GM23338 (cell line): ENCODE data around the gene LSM3. TPM values are rescaled to one million over a fixed set of nuclear protein-coding genes. Genes with fewer than 3 reads are reported as not detected.

Experiments
- ATAC-seq: fragments of 200-7000 bp; cut with Tn5 transposase; 3 replicates; pipeline ENCODE4 v1.9.1; 2020
- DNase-seq: peaks from one replicate; pipeline ENCODE4 v3.0.0-alpha.2; 2015; ENCODE audit warnings: low spot score
- H2AFZ ChIP-seq: fragments of 200-600 bp; sonication (generic); 2 replicates; pipeline ENCODE4 v1.8.0; 2016; ENCODE audit warnings: antibody characterized with exemption, mild to moderate bottlenecking, moderate library complexity
- H3F3A ChIP-seq: fragments of 200-600 bp; sonication (generic); replicated peaks from 2 replicates; pipeline ENCODE4 v1.8.0; 2017; ENCODE audit warnings: antibody characterized with exemption, mixed run types, low read depth
- H3K27ac ChIP-seq: fragments of 200-600 bp; sonication (generic); 2 replicates; pipeline ENCODE4 v1.6.1; 2016; ENCODE audit warnings: low read depth
- H3K27me3 ChIP-seq: fragments of 200-600 bp; sonication (generic); 2 replicates; pipeline ENCODE4 v1.8.0; 2016; ENCODE audit warnings: mild to moderate bottlenecking, mixed run types, moderate library complexity; ENCODE audit not compliant: insufficient read depth
- H3K36me3 ChIP-seq: fragments of 200-600 bp; sonication (generic); 2 replicates; pipeline ENCODE4 v1.8.0; 2016; ENCODE audit warnings: mild to moderate bottlenecking; ENCODE audit not compliant: insufficient read depth
- H3K4me1 ChIP-seq: fragments of 200-600 bp; sonication (generic); 2 replicates; pipeline ENCODE4 v1.8.0; 2016; ENCODE audit warnings: mild to moderate bottlenecking, moderate library complexity; ENCODE audit not compliant: insufficient read depth
- H3K4me2 ChIP-seq: fragments of 200-600 bp; sonication (generic); 2 replicates; pipeline ENCODE4 v1.7.1; 2017; ENCODE audit warnings: mixed run types
- H3K4me3 ChIP-seq: fragments of 200-600 bp; sonication (generic); 2 replicates; pipeline ENCODE4 v1.6.1; 2016; ENCODE audit warnings: mixed run types
- H3K79me2 ChIP-seq: fragments of 200-600 bp; sonication (generic); replicated peaks from 2 replicates; pipeline ENCODE4 v1.8.0; 2017; ENCODE audit warnings: mild to moderate bottlenecking; ENCODE audit not compliant: insufficient read depth
- H3K9me2 ChIP-seq: fragments of 200-600 bp; sonication (generic); 2 replicates; pipeline ENCODE4 v1.8.0; 2017; ENCODE audit not compliant: insufficient read depth
- H4K20me1 ChIP-seq: fragments of 200-600 bp; sonication (generic); replicated peaks from 2 replicates; pipeline ENCODE4 v1.8.0; 2017; ENCODE audit warnings: mild to moderate bottlenecking; ENCODE audit not compliant: insufficient read depth
- H3K27ac Mint-ChIP-seq: 2 replicates; pipeline ENCODE4 v1.8.0; 2020; ENCODE audit warnings: inconsistent platforms, mild to moderate bottlenecking, moderate library complexity, mixed read lengths
- H3K27me3 Mint-ChIP-seq: 3 replicates; pipeline ENCODE4 v1.8.0; 2022; ENCODE audit warnings: low read depth, mild to moderate bottlenecking, moderate library complexity, mixed read lengths, inconsistent platforms; ENCODE audit not compliant: insufficient read depth, poor library complexity
- H3K36me3 Mint-ChIP-seq: 3 replicates; pipeline ENCODE4 v1.8.0; 2021; ENCODE audit warnings: low read depth, mild to moderate bottlenecking, inconsistent platforms, moderate library complexity, mixed read lengths
- H3K4me1 Mint-ChIP-seq: 3 replicates; pipeline ENCODE4 v1.8.0; 2020; ENCODE audit warnings: mild to moderate bottlenecking, inconsistent platforms, mixed read lengths
- H3K4me3 Mint-ChIP-seq: 3 replicates; pipeline ENCODE4 v1.8.0; 2021; ENCODE audit warnings: moderate library complexity, mild to moderate bottlenecking, inconsistent platforms, mixed read lengths
- H3K9me3 Mint-ChIP-seq: 3 replicates; pipeline ENCODE4 v1.8.0; 2020; ENCODE audit warnings: moderate library complexity, mild to moderate bottlenecking, inconsistent platforms, mixed read lengths
- CTCF ChIP-seq, 2 experiments: fragments of 200-600 bp in 1 of 2; sonication (generic) in 1 of 2; conservative IDR thresholded peaks; 2 replicates each; pipeline versions ENCODE4 v1.5.1 to v1.6.1; 2016 to 2017; ENCODE audit warnings: antibody characterized with exemption in 2 of 2, low read depth in 2 of 2, mild to moderate bottlenecking in 2 of 2, moderate library complexity in 1 of 2
- ETS1 ChIP-seq: IDR thresholded peaks from 2 replicates; pipeline ENCODE4 v1.6.1; 2016; ENCODE audit warnings: antibody characterized with exemption
- EZH2 ChIP-seq: fragments of 200-600 bp; sonication (generic); IDR thresholded peaks from one replicate; pipeline ENCODE4 v1.8.0; 2017; ENCODE audit warnings: antibody characterized with exemption, mild to moderate bottlenecking, low read depth; ENCODE audit not compliant: unreplicated experiment
- EZH2phosphoT487 ChIP-seq: fragments of 200-600 bp; sonication (generic); IDR thresholded peaks from one replicate; pipeline ENCODE4 v1.8.1; 2018; ENCODE audit warnings: antibody characterized with exemption; ENCODE audit not compliant: unreplicated experiment
- JUNB ChIP-seq: IDR thresholded peaks from one replicate; pipeline ENCODE4 v1.6.1; 2016; ENCODE audit warnings: antibody characterized with exemption; ENCODE audit not compliant: unreplicated experiment
- NANOG ChIP-seq: IDR thresholded peaks from 2 replicates; pipeline ENCODE4 v1.6.1; 2016; ENCODE audit warnings: antibody characterized with exemption, borderline replicate concordance
- POLR2AphosphoS5 ChIP-seq: IDR thresholded peaks from 2 replicates; pipeline ENCODE4 v1.6.1; 2016; ENCODE audit warnings: antibody characterized with exemption, low read depth
- REST ChIP-seq: IDR thresholded peaks from one replicate; pipeline ENCODE4 v1.6.1; 2018; ENCODE audit warnings: antibody characterized with exemption; ENCODE audit not compliant: unreplicated experiment
- STAT1 ChIP-seq: IDR thresholded peaks from one replicate; pipeline ENCODE4 v1.6.1; 2016; ENCODE audit warnings: antibody characterized with exemption; ENCODE audit not compliant: unreplicated experiment
- ZNF331 ChIP-seq: fragments of 250-450 bp; sonication (Bioruptor Pico); IDR thresholded peaks from 2 replicates; pipeline ENCODE4 v1.5.0; 2020; ENCODE audit warnings: low read depth, mild to moderate bottlenecking, moderate library complexity
- polyA plus RNA-seq: library from polyadenylated mRNA; unstranded; fragments of >200 nt; fragmentation: Nextera tagmentation; extraction: Ambion mirVana; gene quantifications from 2 replicates; pipeline ENCODE4 v1.2.1, GENCODE V29; 2016
- total RNA-seq: library from RNA; depleted of rRNA; stranded (reverse); fragments of >200 nt; shearing (Covaris generic); gene quantifications from 2 replicates; pipeline ENCODE4 v1.2.3, GENCODE V29; 2014

LSM3 gene
- total and polyA plus RNA-seq, 2 experiments from 2014 or later, result 20.1 to 71.5 TPM

- Histone ChIP-seq H4K20me1 (peaks cover 6% of the 10 kb centered on the region), H3F3A (no peaks in the 10 kb centered on the region), H3K4me1 (peaks cover 14% of the 10 kb centered on the region), H3K79me2 (peaks cover 80% of the 10 kb centered on the region), H3K4me3 (peak overlapping the region; percentile 84), H3K27me3 (no peaks in the 10 kb centered on the region), H3K4me2 (peak overlapping the region; percentile 88), H3K36me3 (peaks cover 20% of the 10 kb centered on the region), H3K9me2 (no peaks in the 10 kb centered on the region), H2AFZ (0 out of 2 replicates have a peak overlapping the region, but pooled peaks have one; percentile 57), H3K27ac (no peak overlapping the region)
- ATAC-seq, result peak; percentile 49
- H3K27ac Mint-ChIP-seq, result peak overlapping the region; percentile 89
- peaks cover 27% of the 10 kb centered on the region for H3K4me1 Mint-ChIP-seq
- 0 out of 3 replicates have a peak, but pooled peaks cover 3% of the 10 kb centered on the region for H3K9me3 Mint-ChIP-seq
- H3K27me3 Mint-ChIP-seq, result peaks cover 10% of the 10 kb centered on the region
- no peak for TF ChIP-seq JUNB
- no peak for TF ChIP-seq STAT1
- no peak for TF ChIP-seq REST
- TF ChIP-seq NANOG, result no peak
- TF ChIP-seq ETS1, result no peak
- no peak for TF ChIP-seq EZH2
- TF ChIP-seq CTCF (conservative IDR thresholded peaks at IDR 0.05; ENCODE audit: low read depth in 2 of 2), result no peak
- no peak for TF ChIP-seq POLR2AphosphoS5
- TF ChIP-seq ZNF331 (CRISPR knock-in tag), result no peak
- no peak for TF ChIP-seq EZH2phosphoT487
- DNase-seq, result no peak
- H3K36me3 Mint-ChIP-seq, result peaks cover 20% of the 10 kb centered on the region
- H3K4me3 Mint-ChIP-seq, result peak overlapping the region; percentile 99
These were observed 904 bp upstream of the LSM3 start for GRCh38 chr3:14177580-14178246.
